ENCODE results near the gene WDCP. TPM values are rescaled to one million over a fixed set of nuclear protein-coding genes. Genes with fewer than 3 reads are reported as not detected.

Gene WDCP
- total RNA-seq, 1 donor from 2014 or later = 12.5 TPM

GRCh38 chr2:24077879-24078278 is 30.7 kb upstream of the WDCP start:
- DNase-seq (ENCODE audit: low spot score) = no peak
- Mint-ChIP-seq H3K4me3 (ENCODE audit: unreplicated experiment) (peak overlapping the region; percentile 99), H3K4me1 (ENCODE audit: low read depth) (peaks cover 32% of the 10 kb centered on the region), H3K36me3 (ENCODE audit: low read depth) (peaks cover 16% of the 10 kb centered on the region), H3K27me3 (ENCODE audit: low read depth) (no peaks in the 10 kb centered on the region), H3K9me3 (ENCODE audit: low read depth) (no peaks in the 10 kb centered on the region), H3K27ac (ENCODE audit: unreplicated experiment) (peak overlapping the region; percentile 99)
- no peak for TF ChIP-seq CTCF (IDR thresholded peaks at IDR 0.05)

GRCh38 chr2:24077535-24077877 is 30.3 kb upstream of the WDCP start:
- peaks cover 14% of the 10 kb centered on the region for H3K36me3 Mint-ChIP-seq (ENCODE audit: low read depth)
- DNase-seq (ENCODE audit: low spot score) = no peak
- no peak for TF ChIP-seq CTCF (IDR thresholded peaks at IDR 0.05)
- peak overlapping the region; percentile 99 for H3K4me3 Mint-ChIP-seq (ENCODE audit: unreplicated experiment)
- peak overlapping the region; percentile 99 for H3K27ac Mint-ChIP-seq (ENCODE audit: unreplicated experiment)
- no peaks in the 10 kb centered on the region for H3K9me3 Mint-ChIP-seq (ENCODE audit: low read depth)
- H3K27me3 Mint-ChIP-seq (ENCODE audit: low read depth) = no peaks in the 10 kb centered on the region
- peaks cover 32% of the 10 kb centered on the region for H3K4me1 Mint-ChIP-seq (ENCODE audit: low read depth)

- Mint-ChIP-seq H3K4me3 (ENCODE audit: unreplicated experiment) (peak overlapping the region; percentile 99), H3K36me3 (ENCODE audit: low read depth) (peaks cover 11% of the 10 kb centered on the region), H3K9me3 (ENCODE audit: low read depth) (no peaks in the 10 kb centered on the region), H3K27me3 (ENCODE audit: low read depth) (no peaks in the 10 kb centered on the region), H3K4me1 (ENCODE audit: low read depth) (peaks cover 28% of the 10 kb centered on the region), H3K27ac (ENCODE audit: unreplicated experiment) (peak overlapping the region; percentile 99)
- no peak for TF ChIP-seq CTCF (IDR thresholded peaks at IDR 0.05)
- no peak for DNase-seq (ENCODE audit: low spot score)
Observed at GRCh38 chr2:24076849-24077534, 29.8 kb upstream of the WDCP start.

GRCh38 chr2:24075915-24076848 is 29.0 kb upstream of the WDCP start, which contains the start of gene SF3B6:
SF3B6 (minus strand) TSS chr2:24076326; CDS start chr2:24076229, 97 bp downstream.
- H3K4me3 Mint-ChIP-seq (ENCODE audit: unreplicated experiment) = peak within 1 kb of the TSS; percentile 99

More at GRCh38 chr2:24075915-24076848, 29.0 kb upstream of the WDCP start, which contains the start of gene SF3B6:
- Mint-ChIP-seq H3K36me3 (ENCODE audit: low read depth) (peaks cover 7% of the 10 kb centered on the region), H3K4me1 (ENCODE audit: low read depth) (peaks cover 28% of the 10 kb centered on the region), H3K27ac (ENCODE audit: unreplicated experiment) (peak within 1 kb of the TSS; percentile 99), H3K9me3 (ENCODE audit: low read depth) (no peaks in the 10 kb centered on the region), H3K27me3 (ENCODE audit: low read depth) (no peaks in the 10 kb centered on the region)
- peak; percentile 39 for TF ChIP-seq CTCF (IDR thresholded peaks at IDR 0.05)
- DNase-seq (ENCODE audit: low spot score) = peak; percentile 98

All from chondrocyte (in vitro differentiated cells).